NCI-H2196 treated with DMSO at 0.1 percent for 48 hours (cell line): ENCODE data around the gene KRTAP4-1.
"Not testable (repeated sequence)": the region's sequence is repeated elsewhere in the genome, so short reads cannot be mapped to it uniquely, and the experiment has no call there.

Experiments used
- DNase-seq: peaks from one replicate; lab custom pipeline; 2025; ENCODE audit not compliant: unreplicated experiment; lab: John Stamatoyannopoulos, UW

Gene KRTAP4-1

DNA sequence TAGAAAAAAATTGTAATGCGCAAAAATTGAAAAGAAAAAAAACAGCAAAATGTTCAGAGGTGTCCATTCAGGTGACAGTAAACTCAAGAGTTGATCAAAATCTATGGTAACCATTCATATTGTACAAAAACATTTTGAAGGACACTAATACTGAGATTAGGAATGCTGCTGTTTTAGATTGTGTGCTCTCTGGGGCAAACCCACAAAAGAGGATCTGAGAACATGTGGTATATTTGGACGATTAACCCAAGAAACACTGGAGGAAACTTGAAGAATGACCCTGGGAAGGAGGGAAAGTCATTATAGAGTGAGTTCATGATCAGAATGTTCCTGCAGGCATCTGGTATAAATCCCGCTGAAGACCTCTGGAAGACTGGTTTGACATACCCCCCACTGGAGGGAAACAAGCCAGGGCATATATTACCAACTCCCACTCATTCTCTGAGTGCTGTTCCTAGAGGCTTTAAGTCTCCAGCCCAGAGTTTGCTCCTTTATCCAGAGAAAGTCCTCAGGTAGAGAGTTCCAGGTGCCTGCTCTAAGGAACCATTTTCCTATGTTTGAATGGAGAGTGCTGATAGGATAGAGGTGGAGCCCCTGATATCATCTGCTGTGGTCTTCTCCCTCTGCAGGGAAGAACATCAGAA lies 7.8 kb downstream of the KRTAP4-1 start:
- DNase-seq = no peak

DNA sequence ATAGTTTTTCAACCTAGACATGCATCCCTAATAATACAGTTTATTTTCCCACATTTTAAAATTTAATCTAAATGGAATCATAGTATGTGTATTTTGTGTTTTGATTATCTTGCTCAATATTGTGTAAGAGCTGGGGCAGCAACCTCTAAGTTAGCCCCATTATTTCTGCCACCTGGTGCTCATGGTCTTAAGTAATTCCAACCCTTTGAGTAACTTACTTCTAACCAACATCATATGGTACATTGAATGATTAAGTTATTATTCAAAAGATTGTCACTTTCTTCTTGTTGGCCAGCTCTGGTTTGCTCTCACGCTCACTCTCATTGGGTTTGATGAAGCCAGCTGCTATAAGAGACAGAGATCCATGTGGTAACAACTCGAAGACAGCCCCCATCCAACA lies 12.8 kb downstream of the KRTAP4-1 start:
- no peak for DNase-seq

DNA sequence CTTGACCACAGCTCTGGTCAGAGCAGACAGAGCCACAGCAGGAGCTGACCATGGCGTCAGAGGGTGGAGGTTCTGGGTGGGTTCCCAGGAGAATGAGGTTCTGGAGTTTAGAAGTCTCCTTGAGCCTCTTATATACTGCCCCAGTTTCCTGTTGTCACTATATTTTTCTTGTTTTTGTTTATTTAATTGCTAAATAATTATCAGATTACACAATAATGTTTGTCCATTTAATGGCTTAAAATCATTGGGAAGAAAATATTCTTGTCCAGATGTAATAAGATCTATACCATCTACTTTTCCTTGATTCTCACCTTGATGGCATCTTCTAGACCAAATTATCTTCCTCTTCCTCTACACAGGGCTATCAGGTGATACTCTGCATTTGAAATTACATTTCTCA lies 16.6 kb downstream of the KRTAP4-1 start, which contains the start of gene KRTAP4-3:
KRTAP4-3 (minus strand) TSS at position 101 of the 400 bp plus-strand sequence; CDS start at position 52, 49 bp downstream.
- no peak for DNase-seq

DNA sequence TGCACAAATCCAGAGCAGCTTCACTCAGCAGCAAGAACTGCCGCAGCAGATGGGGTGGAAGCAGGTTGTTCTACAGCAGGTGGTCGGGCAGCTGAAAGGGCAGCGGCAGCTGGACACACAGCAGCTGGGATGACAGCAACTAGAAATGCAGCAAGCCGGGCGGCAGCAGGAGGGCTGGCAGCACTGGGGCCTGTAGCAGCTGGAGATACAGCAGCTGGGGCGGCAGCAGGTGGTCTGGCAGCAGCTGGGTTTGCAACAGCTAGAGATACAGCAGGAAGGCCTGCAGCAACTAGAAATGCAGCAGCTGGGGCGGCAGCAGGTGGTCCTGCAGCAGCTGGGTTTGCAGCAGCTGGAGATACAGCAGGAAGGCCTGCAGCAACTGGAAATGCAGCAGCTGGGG lies 17.1 kb downstream of the KRTAP4-1 start:
- no peak for DNase-seq

DNA sequence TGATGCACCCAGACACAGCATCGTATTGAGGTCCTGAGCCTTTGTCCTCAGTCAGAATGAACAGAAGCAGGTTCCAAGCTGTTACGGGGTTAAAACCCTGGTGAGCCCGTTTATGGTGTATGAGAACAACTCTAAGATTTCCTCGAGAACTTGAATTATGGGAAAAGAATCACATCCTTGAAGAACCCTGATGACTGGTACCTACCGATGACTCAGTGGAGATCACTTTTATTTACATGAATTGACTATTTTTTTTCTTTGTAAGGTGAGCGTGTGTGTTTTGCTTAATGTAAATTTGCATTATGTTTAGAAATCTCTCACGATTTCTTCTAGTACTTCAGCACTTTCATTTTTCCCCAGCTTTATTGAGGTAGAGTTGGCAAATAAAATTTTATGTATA lies 20.9 kb downstream of the KRTAP4-1 start:
- DNase-seq = no peak

DNA sequence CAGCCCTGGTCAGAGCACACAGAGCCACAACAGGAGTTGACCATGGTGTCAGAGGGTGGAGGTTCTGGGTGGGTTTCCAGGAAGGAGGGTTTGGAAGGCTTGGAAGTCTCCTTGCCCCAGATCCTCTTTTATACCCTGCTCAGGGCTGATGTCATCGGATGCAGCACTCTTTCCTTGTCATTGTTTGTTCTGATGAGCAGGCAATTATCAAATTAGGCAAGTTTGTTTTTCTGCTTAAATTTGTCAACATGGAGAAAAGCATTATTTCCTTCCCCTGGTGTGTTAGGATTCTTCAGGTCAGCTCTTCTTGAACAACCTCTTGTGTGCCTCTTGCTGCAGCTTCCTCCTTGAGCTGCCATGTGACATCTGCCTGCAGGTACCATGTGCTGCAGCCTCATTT lies 24.1 kb downstream of the KRTAP4-1 start, which contains the start of gene KRTAP4-4:
KRTAP4-4 (minus strand) TSS at position 101 of the 400 bp plus-strand sequence; CDS start at position 44, 57 bp downstream.
- DNase-seq = no peak

DNA sequence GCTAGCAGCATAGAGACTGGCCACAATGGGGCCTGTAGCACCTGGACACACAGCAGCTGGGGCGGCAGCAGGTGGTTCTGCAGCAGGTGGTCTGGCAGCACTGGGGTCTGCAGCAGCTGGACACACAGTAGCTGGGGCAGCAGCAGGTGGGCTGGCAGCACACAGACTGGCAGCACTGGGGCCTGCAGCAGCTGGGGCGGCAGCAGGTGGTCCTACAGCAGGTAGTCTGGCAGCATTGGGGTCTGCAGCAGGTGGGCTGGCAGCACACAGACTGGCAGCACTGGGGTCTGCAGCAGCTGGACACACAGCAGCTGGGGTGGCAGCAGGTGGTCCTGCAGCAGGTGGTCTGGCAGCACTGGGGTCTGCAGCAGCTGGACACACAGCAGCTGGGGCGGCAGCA lies 24.5 kb downstream of the KRTAP4-1 start:
- not testable (repeated sequence) for DNase-seq

DNA sequence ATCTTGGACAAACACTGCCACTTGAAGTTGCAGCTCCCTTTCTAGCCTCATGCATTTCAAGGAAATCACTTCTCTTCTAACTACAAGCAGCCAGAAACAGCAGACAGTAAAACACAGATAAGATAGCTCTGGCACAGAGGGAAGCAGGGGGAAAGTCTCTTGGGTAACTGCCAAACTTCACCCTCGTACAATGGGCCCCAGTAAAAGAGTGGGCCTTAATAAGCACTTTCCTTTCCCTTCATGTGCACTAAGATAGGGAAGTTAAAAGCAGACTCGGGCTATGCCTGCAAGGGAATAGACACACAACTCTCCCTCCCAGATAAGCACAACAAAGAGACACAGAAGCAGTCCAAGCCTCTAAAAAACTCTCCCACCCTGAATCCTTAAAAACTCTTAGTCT lies 30.9 kb downstream of the KRTAP4-1 start:
- DNase-seq = no peak

DNA sequence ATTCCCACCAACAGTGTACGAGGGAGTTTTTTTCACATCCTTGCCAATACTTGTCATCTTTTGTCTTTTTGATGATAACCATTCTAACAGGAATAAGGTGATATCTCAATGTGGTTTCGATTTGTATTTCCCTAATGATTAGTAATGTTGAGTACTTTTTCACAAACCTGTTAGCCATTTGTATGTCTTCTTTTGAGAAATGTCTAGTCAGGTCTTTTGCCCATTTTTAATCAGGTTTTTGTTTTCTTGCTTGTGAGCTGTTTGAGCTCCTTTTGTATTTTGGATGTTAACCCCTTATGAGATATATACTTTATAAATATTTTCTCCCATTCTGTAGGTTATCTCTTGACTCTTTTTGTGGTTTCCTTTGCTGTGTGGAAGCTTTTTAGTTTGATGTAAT lies 33.2 kb downstream of the KRTAP4-1 start:
- no peak for DNase-seq

DNA sequence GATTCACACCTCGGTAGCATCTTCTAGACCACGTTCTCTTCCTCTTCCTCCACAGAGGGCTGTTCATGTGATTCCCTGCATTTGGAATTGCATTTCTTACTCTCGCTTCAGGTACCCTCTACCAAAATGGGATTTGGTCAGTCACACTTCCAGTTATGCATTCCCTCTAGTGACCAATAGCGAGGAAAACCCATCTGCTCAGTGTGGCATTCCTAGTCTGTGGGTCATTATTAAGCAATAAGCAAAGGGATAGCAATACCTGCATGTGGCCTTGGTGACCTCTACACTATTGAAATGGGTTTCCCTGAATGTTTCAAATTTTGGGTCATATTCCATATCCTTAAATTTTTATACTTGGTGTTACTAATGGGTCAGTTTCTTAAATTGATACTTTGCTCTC lies 34.7 kb downstream of the KRTAP4-1 start:
- DNase-seq = no peak

DNA sequence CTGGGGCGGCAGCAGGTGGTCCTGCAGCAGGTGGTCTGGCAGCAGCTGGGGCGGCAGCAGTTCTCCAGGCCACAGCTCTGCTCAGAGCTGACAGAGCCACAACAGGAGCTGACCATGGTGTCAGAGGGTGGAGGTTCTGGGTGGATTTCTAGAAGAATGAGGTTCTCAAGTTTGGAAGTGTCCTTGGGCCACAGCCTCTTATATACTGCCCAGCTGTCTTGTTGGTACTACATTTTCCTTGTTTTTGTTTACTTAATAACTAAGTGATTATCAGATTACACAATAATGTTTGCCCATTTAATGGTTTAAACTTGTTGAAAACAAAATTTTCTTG lies 35.1 kb downstream of the KRTAP4-1 start, which contains the start of gene KRTAP4-5:
KRTAP4-5 (minus strand) TSS at position 174 of the 334 bp plus-strand sequence; CDS start at position 116, 58 bp downstream.
- no peak for DNase-seq

DNA sequence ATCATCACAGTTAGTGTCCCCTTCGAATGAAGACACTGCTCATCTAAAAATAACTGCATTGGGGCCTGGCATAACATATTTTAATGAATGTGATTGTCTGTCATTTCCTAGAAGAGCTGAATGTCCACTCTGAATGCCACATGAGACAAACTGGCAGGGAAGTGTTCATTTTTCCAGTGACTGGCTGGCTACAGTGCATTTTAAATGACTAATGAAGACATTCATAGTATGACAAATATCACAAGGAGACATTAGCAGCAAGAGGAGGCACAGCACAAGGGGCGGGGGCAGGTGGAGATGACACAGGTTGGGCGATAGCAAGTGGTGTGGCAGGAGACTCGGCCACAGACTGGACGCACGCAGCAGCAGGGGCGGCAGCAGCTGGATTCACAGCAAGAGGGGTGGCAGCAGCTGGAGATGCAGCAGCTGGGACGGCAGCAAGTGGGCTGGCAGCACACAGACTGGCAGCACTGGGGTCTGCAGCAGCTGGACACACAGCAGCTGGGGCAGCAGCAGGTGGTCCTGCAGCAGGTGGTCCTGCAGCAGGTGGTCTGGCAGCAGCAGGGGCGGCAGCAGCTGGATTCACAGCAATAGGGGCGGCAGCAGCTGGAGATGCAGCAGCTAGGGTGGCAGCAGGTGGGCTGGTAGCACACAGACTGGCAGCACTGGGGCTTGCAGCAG lies 35.6 kb downstream of the KRTAP4-1 start:
- DNase-seq = not testable (repeated sequence)

DNA sequence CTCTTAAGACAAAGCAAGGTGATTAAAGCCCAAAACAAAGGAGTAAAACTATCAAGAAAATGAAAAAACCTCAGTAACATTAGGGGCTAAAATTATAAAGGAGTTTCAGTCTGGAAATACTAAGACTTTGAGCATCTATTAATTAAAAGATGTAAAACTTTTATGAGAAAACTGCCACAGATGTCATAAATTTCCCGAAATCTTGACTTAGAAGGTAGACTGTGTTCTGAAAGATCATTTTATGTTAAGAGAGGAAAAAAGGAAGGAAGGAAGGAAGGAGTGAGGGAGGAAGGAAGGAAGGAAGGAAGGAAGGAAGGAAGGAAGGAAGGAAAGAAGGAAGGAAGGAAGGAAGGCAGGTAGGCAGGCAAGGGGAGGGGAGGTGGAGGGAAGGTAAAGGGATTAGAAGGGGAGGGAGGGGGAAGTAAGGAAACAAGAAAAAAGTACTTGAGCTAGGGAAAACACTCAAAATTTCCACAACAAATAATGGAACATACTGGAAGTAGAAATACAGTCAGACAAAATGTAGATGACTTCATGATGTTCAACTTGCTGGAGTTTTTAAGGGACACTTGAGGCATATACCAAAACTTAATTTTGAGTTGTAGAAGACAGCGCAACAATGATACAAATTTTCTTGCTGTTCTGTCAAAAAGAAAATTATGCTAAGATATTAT lies 37.0 kb downstream of the KRTAP4-1 start:
- DNase-seq = no peak

DNA sequence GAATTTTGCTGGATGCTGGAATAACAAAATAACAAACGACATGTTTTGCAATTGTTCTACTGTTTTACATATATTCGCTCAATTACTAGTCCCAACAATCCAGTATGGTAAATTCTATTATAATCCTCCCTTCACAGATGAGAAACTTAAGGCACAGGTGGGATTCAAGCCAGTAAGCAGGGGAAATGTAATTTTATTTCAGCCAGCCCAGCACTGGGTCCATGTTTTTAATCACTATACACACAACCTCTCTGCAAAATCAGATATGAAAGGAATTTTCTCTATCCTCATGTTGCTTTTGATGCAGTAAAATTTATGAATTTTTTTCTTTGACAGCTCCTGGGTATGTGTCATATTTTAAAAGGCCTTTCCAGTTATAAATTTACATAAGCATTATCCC lies 39.5 kb downstream of the KRTAP4-1 start:
- DNase-seq = no peak

DNA sequence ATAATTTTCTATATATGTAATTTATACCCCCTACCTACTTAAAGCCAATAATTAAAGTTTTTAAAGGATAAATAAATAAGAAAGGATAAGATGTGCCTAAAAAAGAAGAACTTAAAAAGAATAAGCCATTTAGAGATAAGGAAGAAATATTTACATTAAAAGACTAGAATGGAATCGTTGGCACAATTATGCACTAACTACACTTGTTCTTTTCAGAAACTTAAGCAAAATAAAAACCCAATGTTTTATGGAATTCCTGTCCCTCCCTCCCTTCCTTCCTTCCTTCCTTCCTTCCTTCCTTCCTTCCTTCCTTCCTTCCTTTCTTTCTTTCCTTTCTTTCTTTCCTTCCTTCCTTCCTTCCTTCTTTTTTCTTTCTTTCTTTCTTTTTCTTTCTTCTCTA lies 39.9 kb downstream of the KRTAP4-1 start:
- DNase-seq = no peak

DNA sequence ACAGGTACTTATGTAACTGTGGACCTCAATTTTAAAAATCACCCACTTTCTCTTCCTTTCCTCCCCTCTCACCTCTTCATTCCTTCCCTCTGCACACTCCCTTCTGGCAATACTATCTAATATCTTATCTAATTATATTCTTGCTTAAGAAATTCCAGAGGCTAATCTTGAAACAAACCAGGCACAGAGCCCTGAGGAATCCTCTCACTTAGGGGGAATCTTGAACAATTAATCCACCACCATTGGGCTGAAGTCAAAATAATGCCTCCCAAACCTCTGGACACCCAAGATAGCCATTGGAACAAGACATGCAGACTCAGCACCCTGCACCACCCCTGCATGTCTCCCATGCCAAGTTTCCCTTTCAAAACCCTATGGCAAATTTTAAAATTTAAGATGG lies 43.4 kb downstream of the KRTAP4-1 start:
- DNase-seq = no peak

DNA sequence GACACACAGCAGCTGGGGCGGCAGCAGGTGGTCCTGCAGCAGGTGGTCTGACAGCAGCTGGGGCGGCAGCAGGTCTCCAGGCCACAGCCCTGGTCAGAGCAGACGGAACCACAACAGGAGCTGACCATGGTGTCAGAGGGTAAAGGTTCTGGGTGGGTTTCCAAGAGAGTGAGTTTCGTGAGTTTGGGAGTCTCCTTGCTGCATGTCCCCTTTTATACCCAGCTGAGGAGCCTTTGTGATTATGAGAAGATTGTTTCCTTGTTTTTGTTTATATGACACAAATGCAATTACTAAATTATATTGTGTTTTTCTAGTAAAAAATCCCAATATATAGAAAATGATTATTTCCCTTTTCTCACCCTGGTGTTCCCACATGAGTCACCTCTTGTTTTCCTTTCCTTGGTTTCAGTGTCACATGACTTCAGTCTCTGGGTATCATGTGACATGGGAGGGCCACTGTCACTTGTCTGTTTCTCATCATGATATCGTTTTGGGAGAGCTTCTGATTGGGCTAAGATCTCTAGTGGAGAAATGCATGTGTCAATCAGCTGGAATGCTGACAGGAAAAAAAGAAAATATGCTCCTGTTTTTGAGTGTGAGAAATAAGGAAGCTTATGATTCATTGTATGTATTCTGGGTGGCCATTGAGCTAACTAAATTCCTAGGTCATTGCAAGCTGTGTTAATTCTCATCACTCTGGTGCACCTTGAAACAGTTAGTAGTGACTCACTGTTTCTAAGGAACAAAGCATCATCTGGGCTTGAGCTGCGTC lies 44.2 kb downstream of the KRTAP4-1 start, which contains the start of gene KRTAP4-6:
KRTAP4-6 (minus strand) TSS at position 185 of the 772 bp plus-strand sequence; CDS start at position 128, 57 bp downstream.
- DNase-seq = no peak

DNA sequence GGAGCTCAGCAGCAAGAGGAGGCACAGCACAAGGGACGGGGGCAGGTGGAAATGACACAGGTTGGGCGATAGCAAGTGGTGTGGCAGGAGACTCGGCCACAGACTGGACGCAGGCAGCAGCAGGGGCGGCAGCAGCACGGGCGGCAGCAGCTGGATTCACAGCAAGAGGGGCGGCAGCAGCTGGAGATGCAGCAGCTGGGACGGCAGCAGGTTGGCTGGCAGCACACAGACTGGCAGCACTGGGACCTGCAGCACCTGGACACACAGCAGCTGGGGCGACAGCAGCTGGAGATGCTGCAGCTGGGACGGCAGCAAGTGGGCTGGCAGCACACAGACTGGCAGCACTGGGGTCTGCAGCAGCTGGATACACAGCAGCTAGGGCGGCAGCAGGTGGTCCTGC lies 44.8 kb downstream of the KRTAP4-1 start:
- not testable (repeated sequence) for DNase-seq
